HepG2 (cell line): ENCODE measurements around the gene HMX1. TPM values are rescaled to one million over a fixed set of nuclear protein-coding genes. Genes with fewer than 3 reads are reported as not detected.

Experiments
- ATAC-seq: fragments of 200-7000 bp; cut with Tn5 transposase; 3 replicates; pipeline ENCODE4 v1.9.1; 2020; ENCODE audit warnings: mild to moderate bottlenecking, moderate library complexity
- BruUV-seq: library from RNA; stranded (reverse); fragments of 400-500 nt; replicated peaks from 2 replicates; lab custom pipeline; 2021; lab: Mats Ljungman, UMichigan
- CTCF ChIA-PET: fragments of 300-600 bp; formaldehyde crosslinking; extraction: SDS; loops from one replicate; lab custom pipeline; 2021; ENCODE audit warnings: low total read pairs, inconsistent platforms, low intra/inter-chr PET ratio; lab: Yijun Ruan, JAX
- POLR2A ChIA-PET: fragments of 350-600 bp; sonication (Branson Sonifier 250); formaldehyde crosslinking; loops from one replicate; lab custom pipeline; 2020; ENCODE audit warnings: antibody characterized with exemption, inconsistent platforms; lab: Yijun Ruan, JAX
- DNase-seq: peaks from one replicate; pipeline ENCODE4 v3.0.0-alpha.2; 2015; ENCODE audit warnings: low spot score
- FAIRE-seq: peaks from 3 replicates; lab custom pipeline; 2011; peaks lifted over from hg19 to GRCh38; lab: Jason Lieb, UNC
- H2AFZ ChIP-seq: one replicate; pipeline ENCODE4 v1.6.1; 2011; ENCODE audit warnings: low read length, inconsistent platforms
- H3K27ac ChIP-seq: fragments of 300-600 bp; 3 replicates; pipeline ENCODE4 v1.8.0; 2011; ENCODE audit warnings: mixed run types, mild to moderate bottlenecking, mixed read lengths, low read length, inconsistent platforms; ENCODE audit not compliant: insufficient read depth; ENCODE audit errors: extremely low read length
- H3K27me3 ChIP-seq, 2 experiments: fragments of 200-600 bp in 1 of 2; 2 replicates in 1 of 2; 3 replicates in 1 of 2; pipeline versions ENCODE4 v1.6.0 to v1.8.0; 2011; ENCODE audit warnings: low read length in 2 of 2, mild to moderate bottlenecking in 2 of 2, moderate library complexity in 2 of 2, inconsistent platforms in 1 of 2; ENCODE audit not compliant: insufficient read depth in 2 of 2, control insufficient read depth in 1 of 2
- H3K36me3 ChIP-seq, 2 experiments: fragments of 200-600 bp in 1 of 2; replicated peaks in 1 of 2; 2 replicates in 1 of 2; 3 replicates in 1 of 2; pipeline versions ENCODE4 v1.5.1 to v1.8.0; 2011; ENCODE audit warnings: low read length in 2 of 2, inconsistent platforms in 1 of 2; ENCODE audit not compliant: insufficient read depth in 2 of 2, control insufficient read depth in 1 of 2
- H3K4me1 ChIP-seq: 2 replicates; pipeline ENCODE4 v1.5.1; 2012; ENCODE audit warnings: low read length, inconsistent platforms; ENCODE audit not compliant: insufficient read depth
- H3K4me2 ChIP-seq: 2 replicates; pipeline ENCODE4 v1.6.0; 2011; ENCODE audit warnings: low read depth, low read length, inconsistent platforms
- H3K4me3 ChIP-seq, 3 experiments: fragments of 200-600 bp in 1 of 3; sonication (generic), shearing (Covaris generic) in 1 of 3; replicated peaks in 1 of 3; 2 replicates each; pipeline ENCODE4 v1.5.1; 2011 to 2016; ENCODE audit warnings: low read length in 3 of 3, inconsistent platforms in 2 of 3, low read depth in 2 of 3, mild to moderate bottlenecking in 2 of 3, control low read depth in 1 of 3, mixed read lengths in 1 of 3; ENCODE audit not compliant: insufficient read depth in 1 of 3
- H3K79me2 ChIP-seq: one replicate; pipeline ENCODE4 v1.6.1; 2011; ENCODE audit warnings: low read length, inconsistent platforms; ENCODE audit not compliant: insufficient read depth
- H3K9ac ChIP-seq: 2 replicates; pipeline ENCODE4 v1.6.0; 2011; ENCODE audit warnings: mild to moderate bottlenecking, low read depth, low read length, inconsistent platforms; ENCODE audit not compliant: insufficient read depth
- H3K9me3 ChIP-seq: 2 replicates; pipeline ENCODE4 v1.5.1; 2012; ENCODE audit warnings: mild to moderate bottlenecking, low read length
- H4K20me1 ChIP-seq: 2 replicates; pipeline ENCODE4 v1.6.0; 2011; ENCODE audit warnings: inconsistent platforms, mild to moderate bottlenecking, low read length, moderate library complexity; ENCODE audit not compliant: insufficient read depth
- ATF7-NPFF ChIP-seq: sonication (generic); formaldehyde crosslinking; IDR thresholded peaks from 2 replicates; pipeline ENCODE4 v1.8.1; 2023; ENCODE audit warnings: mild to moderate bottlenecking, low read depth, missing genetic modification reagents, moderate library complexity
- BCL6 ChIP-seq: IDR thresholded peaks from 2 replicates; pipeline ENCODE4 v1.6.1; 2016; ENCODE audit warnings: missing genetic modification reagents, missing compliant biosample characterization
- KIAA2018 ChIP-seq: sonication (generic); formaldehyde crosslinking; IDR thresholded peaks from 2 replicates; pipeline ENCODE4 v1.5.0; 2020; ENCODE audit warnings: mild to moderate bottlenecking, missing genetic modification reagents, borderline replicate concordance
- MTA3 ChIP-seq: sonication (generic); formaldehyde crosslinking; IDR thresholded peaks from 2 replicates; pipeline ENCODE4 v1.4.0; 2020; ENCODE audit warnings: missing genetic modification reagents
- ZFYVE20 ChIP-seq: sonication (generic); formaldehyde crosslinking; IDR thresholded peaks from 2 replicates; pipeline ENCODE4 v1.8.0; 2023; ENCODE audit warnings: low read depth, mild to moderate bottlenecking, moderate library complexity, missing genetic modification reagents, borderline replicate concordance
- ZNF232 ChIP-seq: sonication (generic); formaldehyde crosslinking; IDR thresholded peaks from 2 replicates; pipeline ENCODE4 v1.4.0; 2020; ENCODE audit warnings: missing genetic modification reagents, borderline replicate concordance
- ZNF292 ChIP-seq: sonication (generic); formaldehyde crosslinking; IDR thresholded peaks from 2 replicates; pipeline ENCODE4 v1.8.1; 2022; ENCODE audit warnings: mild to moderate bottlenecking, low read depth, missing genetic modification reagents, borderline replicate concordance
- ZNF558 ChIP-seq: sonication (generic); formaldehyde crosslinking; IDR thresholded peaks from 2 replicates; pipeline ENCODE4 v1.9.0; 2022; ENCODE audit warnings: mild to moderate bottlenecking, missing genetic modification reagents, borderline replicate concordance
- WGBS: methylation state at CpG from one replicate; pipeline ENCODE4 v1.1.6; 2017; ENCODE audit warnings: low lambda C conversion rate; 5-methylcytosine and 5-hydroxymethylcytosine counted together
- in situ Hi-C: cut with HindIII; loops from 2 replicates; pipeline ENCODE4 v1.10.0; 2017; ENCODE audit warnings: low pct_unique_long_range_greater_than_20kb; ENCODE audit not compliant: extremely low pct_ligation_motif_present
- intact Hi-C: fragments of 100-400 bp; cut with micrococcal nuclease; formaldehyde crosslinking; loops from one replicate; pipeline ENCODE4 v1.10.0; 2022; ENCODE audit not compliant: unreplicated experiment
- polyA plus RNA-seq, 8 experiments: library from polyadenylated mRNA; depleted of rRNA in 3 of 8; stranded (reverse) in 7 of 8; unstranded in 1 of 8; fragments of >200 nt; fragmentation: Illumina TruSeq in 4 of 8; extraction: Trizol in 4 of 8; gene quantifications; 2 replicates each; pipeline versions ENCODE4 v1.2.1 to v1.2.3, GENCODE V29; 2011 to 2016; ENCODE audit warnings: low read depth in 4 of 8, missing spikeins in 1 of 8, mixed read lengths in 1 of 8; ENCODE audit not compliant: insufficient read depth in 1 of 8
- total RNA-seq, 5 experiments: library from RNA; depleted of rRNA; stranded (reverse); fragments of >200 nt; fragmentation: Illumina TruSeq; extraction: Trizol; gene quantifications; 2 replicates each; pipeline ENCODE4 v1.2.3, GENCODE V29; 2016; ENCODE audit warnings: low read depth in 1 of 5

Gene HMX1
- total and polyA plus RNA-seq, 2 of the 13 experiments (the other 11 are each of a cell fraction or from before 2014, with no cell fraction given): not detected

GRCh38 chr4:8843597-8843996, 28.0 kb downstream of the HMX1 start:
- BruUV-seq: no TSS peak
- no peak for TF ChIP-seq ZNF558 (CRISPR knock-in tag)
- TF ChIP-seq KIAA2018: no peak
- no peak for TF ChIP-seq ZNF292 (CRISPR knock-in tag)
- no peak for TF ChIP-seq MTA3 (CRISPR knock-in tag)
- TF ChIP-seq ATF7-NPFF (CRISPR knock-in tag): no peak
- no peak for TF ChIP-seq ZNF232 (CRISPR knock-in tag)
- TF ChIP-seq BCL6: no peak
- no peak for TF ChIP-seq ZFYVE20 (CRISPR knock-in tag)
- no peak overlapping the region for H3K4me2 ChIP-seq
- no peaks in the 10 kb centered on the region; the same call in 1 of the 2 replicates for H3K9me3 ChIP-seq
- H3K79me2 ChIP-seq: no peaks in the 10 kb centered on the region
- no peak overlapping the region for H3K27ac ChIP-seq
- peaks cover 0 to 17% of the 10 kb centered on the region in 2 experiments; a peak in 3 of 5 replicates for H3K27me3 ChIP-seq
- FAIRE-seq (no peak), DNase-seq (no peak), ATAC-seq (no peak)
- no peaks in the 10 kb centered on the region for H3K36me3 ChIP-seq
- no peak overlapping the region for H2AFZ ChIP-seq
- in situ Hi-C loops: no loop called here
- H4K20me1 ChIP-seq: no peaks in the 10 kb centered on the region
- no peak overlapping the region for H3K9ac ChIP-seq
- intact Hi-C loops: no loop called here
- no peak overlapping the region for H3K4me3 ChIP-seq
- ChIA-PET POLR2A (no interaction called here), CTCF (no interaction called here)
- WGBS: 8% methylated on average over 3 of the region's 3 CpGs
- H3K4me1 ChIP-seq: no peaks in the 10 kb centered on the region
